Measurements from ENCODE around the gene CEP85L. TPM values are rescaled to one million over a fixed set of nuclear protein-coding genes. Genes with fewer than 3 reads are reported as not detected.

CEP85L gene
- total and polyA plus RNA-seq, 10 of the 15 experiments (the other 5 are each of a cell fraction or from before 2014, with no cell fraction given), result 1.8 to 10.9 (median 7.1) TPM

- in situ Hi-C loops (cut with MboI) (loop anchor here (10.0 kb wide), 1 partner anchor 195 kb away; no protein-coding TSS in a partner anchor), intact Hi-C loops (cut with micrococcal nuclease; ENCODE audit: unreplicated experiment) (no loop called here)
- no peak overlapping the region for H3K27ac ChIP-seq (ENCODE audit: control insufficient read depth, insufficient read depth)
- no TSS peak for BruUV-seq (replicated peaks)
- ChIA-PET RAD21 (ENCODE audit: unreplicated experiment) (interaction anchor here (0.5 to 3.5 kb wide), 4 partner anchors 14 to 317 kb away, joined by 3 to 15 read pairs (median 3); no protein-coding TSS in a partner anchor), SMC1A (ENCODE audit: uncharacterized antibody, unreplicated experiment) (interaction anchor here (0.6 to 3.0 kb wide), 5 partner anchors 9 to 293 kb away, joined by 4 to 42 read pairs (median 4); no protein-coding TSS in a partner anchor), POLR2A (no interaction called here), CTCF (interaction anchor here (0.8 to 3.5 kb wide), 13 partner anchors 9 to 1102 kb away, joined by 3 to 35 read pairs (median 4); no protein-coding TSS in a partner anchor)
- H3K4me2 ChIP-seq (ENCODE audit: control insufficient read depth, insufficient read depth), result no peak overlapping the region
- no peak for FAIRE-seq
- H3K79me2 ChIP-seq (ENCODE audit: control insufficient read depth, insufficient read depth, low read length), result no peaks in the 10 kb centered on the region
- ATAC-seq, result no peak
- H3K9ac ChIP-seq (ENCODE audit: control insufficient read depth, insufficient read depth, low read length), result no peak overlapping the region
- H3K36me3 ChIP-seq (ENCODE audit: control insufficient read depth in 2 of 2, insufficient read depth in 2 of 2, low read length in 1 of 2), result no peaks in the 10 kb centered on the region
- WGBS (ENCODE audit: insufficient coverage, insufficient replicate concordance, low lambda C conversion rate, missing lambda C conversion rate), result 74% methylated on average over 2 of the region's 2 CpGs
- DNase-seq (ENCODE audit: low read depth, low spot score), result no peak
- H3K4me1 ChIP-seq (ENCODE audit: control insufficient read depth, insufficient read depth, low read length), result no peaks in the 10 kb centered on the region
- no peaks in the 10 kb centered on the region for H4K20me1 ChIP-seq (ENCODE audit: control insufficient read depth, insufficient read depth)
- TF ChIP-seq, protein P1, sequence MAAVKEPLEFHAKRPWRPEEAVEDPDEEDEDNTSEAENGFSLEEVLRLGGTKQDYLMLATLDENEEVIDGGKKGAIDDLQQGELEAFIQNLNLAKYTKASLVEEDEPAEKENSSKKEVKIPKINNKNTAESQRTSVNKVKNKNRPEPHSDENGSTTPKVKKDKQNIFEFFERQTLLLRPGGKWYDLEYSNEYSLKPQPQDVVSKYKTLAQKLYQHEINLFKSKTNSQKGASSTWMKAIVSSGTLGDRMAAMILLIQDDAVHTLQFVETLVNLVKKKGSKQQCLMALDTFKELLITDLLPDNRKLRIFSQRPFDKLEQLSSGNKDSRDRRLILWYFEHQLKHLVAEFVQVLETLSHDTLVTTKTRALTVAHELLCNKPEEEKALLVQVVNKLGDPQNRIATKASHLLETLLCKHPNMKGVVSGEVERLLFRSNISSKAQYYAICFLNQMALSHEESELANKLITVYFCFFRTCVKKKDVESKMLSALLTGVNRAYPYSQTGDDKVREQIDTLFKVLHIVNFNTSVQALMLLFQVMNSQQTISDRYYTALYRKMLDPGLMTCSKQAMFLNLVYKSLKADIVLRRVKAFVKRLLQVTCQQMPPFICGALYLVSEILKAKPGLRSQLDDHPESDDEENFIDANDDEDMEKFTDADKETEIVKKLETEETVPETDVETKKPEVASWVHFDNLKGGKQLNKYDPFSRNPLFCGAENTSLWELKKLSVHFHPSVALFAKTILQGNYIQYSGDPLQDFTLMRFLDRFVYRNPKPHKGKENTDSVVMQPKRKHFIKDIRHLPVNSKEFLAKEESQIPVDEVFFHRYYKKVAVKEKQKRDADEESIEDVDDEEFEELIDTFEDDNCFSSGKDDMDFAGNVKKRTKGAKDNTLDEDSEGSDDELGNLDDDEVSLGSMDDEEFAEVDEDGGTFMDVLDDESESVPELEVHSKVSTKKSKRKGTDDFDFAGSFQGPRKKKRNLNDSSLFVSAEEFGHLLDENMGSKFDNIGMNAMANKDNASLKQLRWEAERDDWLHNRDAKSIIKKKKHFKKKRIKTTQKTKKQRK (IDR thresholded peaks at IDR 0.05; ENCODE audit: low read depth, low read length), result no peak
- no peak for TF ChIP-seq ZZZ3 (IDR thresholded peaks at IDR 0.05; ENCODE audit: control insufficient read depth, insufficient read length, low read depth)
- TF ChIP-seq KDM1A (IDR thresholded peaks at IDR 0.05; ENCODE audit: borderline replicate concordance), result no peak
- no peak for TF ChIP-seq BCL11A (IDR thresholded peaks at IDR 0.05; ENCODE audit: low read depth, low read length)
- TF ChIP-seq IKZF2 (IDR thresholded peaks at IDR 0.05), result no peak
- TF ChIP-seq TAF1 (IDR thresholded peaks at IDR 0.05; ENCODE audit: borderline replicate concordance, low read depth, low read length), result no peak
- TF ChIP-seq YBX1 (IDR thresholded peaks at IDR 0.05), result no peak
- no peak for TF ChIP-seq BHLHE40 (IDR thresholded peaks at IDR 0.05; ENCODE audit: borderline replicate concordance in 1 of 2, low read depth in 2 of 2, low read length in 1 of 2)
- TF ChIP-seq EGR1 (IDR thresholded peaks at IDR 0.05; ENCODE audit: borderline replicate concordance in 1 of 2, low read depth in 2 of 2, low read length in 2 of 2), result no peak
- no peak for TF ChIP-seq KLF5 (IDR thresholded peaks at IDR 0.05; ENCODE audit: partially characterized antibody)
- no peak for TF ChIP-seq RB1 (IDR thresholded peaks at IDR 0.05; ENCODE audit: borderline replicate concordance)
- no peak for TF ChIP-seq SRF (IDR thresholded peaks at IDR 0.05; ENCODE audit: low read depth in 2 of 2, low read length in 2 of 2)
- no peak for TF ChIP-seq ZBTB4 (CRISPR knock-in tag; IDR thresholded peaks at IDR 0.05)
- TF ChIP-seq SP1 (IDR thresholded peaks at IDR 0.05; ENCODE audit: low read depth, low read length), result no peak
- TF ChIP-seq ESRRA (IDR thresholded peaks at IDR 0.05; ENCODE audit: low read length), result no peak
- TF ChIP-seq, protein P2, sequence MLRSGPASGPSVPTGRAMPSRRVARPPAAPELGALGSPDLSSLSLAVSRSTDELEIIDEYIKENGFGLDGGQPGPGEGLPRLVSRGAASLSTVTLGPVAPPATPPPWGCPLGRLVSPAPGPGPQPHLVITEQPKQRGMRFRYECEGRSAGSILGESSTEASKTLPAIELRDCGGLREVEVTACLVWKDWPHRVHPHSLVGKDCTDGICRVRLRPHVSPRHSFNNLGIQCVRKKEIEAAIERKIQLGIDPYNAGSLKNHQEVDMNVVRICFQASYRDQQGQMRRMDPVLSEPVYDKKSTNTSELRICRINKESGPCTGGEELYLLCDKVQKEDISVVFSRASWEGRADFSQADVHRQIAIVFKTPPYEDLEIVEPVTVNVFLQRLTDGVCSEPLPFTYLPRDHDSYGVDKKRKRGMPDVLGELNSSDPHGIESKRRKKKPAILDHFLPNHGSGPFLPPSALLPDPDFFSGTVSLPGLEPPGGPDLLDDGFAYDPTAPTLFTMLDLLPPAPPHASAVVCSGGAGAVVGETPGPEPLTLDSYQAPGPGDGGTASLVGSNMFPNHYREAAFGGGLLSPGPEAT (IDR thresholded peaks at IDR 0.05; ENCODE audit: low read depth), result no peak
- no peak for TF ChIP-seq DPF2 (IDR thresholded peaks at IDR 0.05)
- no peaks in the 10 kb centered on the region for H3K27me3 ChIP-seq (replicated peaks in 1 of 2; ENCODE audit: control insufficient read depth in 2 of 2, insufficient read depth in 2 of 2, low read length in 1 of 2)
- H3K4me3 ChIP-seq, result no peak overlapping the region
- no peak overlapping the region for H2AFZ ChIP-seq (ENCODE audit: control insufficient read depth, low read depth, low read length)
- peaks cover 13% of the 10 kb centered on the region; the same call in 2 of the 3 replicates for H3K9me3 ChIP-seq (replicated peaks; ENCODE audit: control insufficient read depth, insufficient read depth, low read length)
Measured at GRCh38 chr6:118579786-118580185, 71.6 kb downstream of the CEP85L start.

Measured in GM12878 (cell line).